ENCODE measurements around the gene TMEM263.

TMEM263 gene

GRCh38 chr12:106974511-106974910, 18.8 kb downstream of the TMEM263 start:
- no peak overlapping the region for H3K27ac ChIP-seq
- no peak overlapping the region for H3K4me3 ChIP-seq (ENCODE audit: low read depth, low read length)
- no peak for DNase-seq
- no peaks in the 10 kb centered on the region for H3K27me3 ChIP-seq (replicated peaks)
- H3K36me3 ChIP-seq (replicated peaks) = peaks cover 32% of the 10 kb centered on the region
- TF ChIP-seq CTCF (IDR thresholded peaks at IDR 0.05; ENCODE audit: low read depth, low read length, missing control alignments) = no peak
- in situ Hi-C loops (cut with HindIII; ENCODE audit: low pct_ligation_motif_present, low sequenced_read_pairs) = no loop called here

GRCh38 chr12:106975098-106975497, 19.4 kb downstream of the TMEM263 start:
- in situ Hi-C loops (cut with HindIII; ENCODE audit: low pct_ligation_motif_present, low sequenced_read_pairs) = no loop called here
- peaks cover 32% of the 10 kb centered on the region for H3K36me3 ChIP-seq (replicated peaks)
- H3K27ac ChIP-seq = no peak overlapping the region
- no peak for TF ChIP-seq CTCF (IDR thresholded peaks at IDR 0.05; ENCODE audit: low read depth, low read length, missing control alignments)
- H3K4me3 ChIP-seq (ENCODE audit: low read depth, low read length) = no peak overlapping the region
- H3K27me3 ChIP-seq (replicated peaks) = no peaks in the 10 kb centered on the region
- no peak for DNase-seq

GRCh38 chr12:106975993-106976658, 20.4 kb downstream of the TMEM263 start:
- in situ Hi-C loops (cut with HindIII; ENCODE audit: low pct_ligation_motif_present, low sequenced_read_pairs) = no loop called here
- Histone ChIP-seq H3K4me3 (ENCODE audit: low read depth, low read length) (no peak overlapping the region), H3K36me3 (replicated peaks) (peaks cover 23% of the 10 kb centered on the region), H3K27me3 (replicated peaks) (no peaks in the 10 kb centered on the region), H3K27ac (no peak overlapping the region)
- no peak for TF ChIP-seq CTCF (IDR thresholded peaks at IDR 0.05; ENCODE audit: low read depth, low read length, missing control alignments)
- peak; percentile 52 for DNase-seq

GRCh38 chr12:106976668-106977067, 21.0 kb downstream of the TMEM263 start:
- TF ChIP-seq CTCF (IDR thresholded peaks at IDR 0.05; ENCODE audit: low read depth, low read length, missing control alignments) = no peak
- DNase-seq = no peak
- no peak overlapping the region for H3K4me3 ChIP-seq (ENCODE audit: low read depth, low read length)
- peaks cover 18% of the 10 kb centered on the region for H3K36me3 ChIP-seq (replicated peaks)
- no peaks in the 10 kb centered on the region for H3K27me3 ChIP-seq (replicated peaks)
- H3K27ac ChIP-seq = no peak overlapping the region
- in situ Hi-C loops (cut with HindIII; ENCODE audit: low pct_ligation_motif_present, low sequenced_read_pairs) = no loop called here

GRCh38 chr12:106978035-106978800, 22.5 kb downstream of the TMEM263 start:
- Histone ChIP-seq H3K36me3 (replicated peaks) (peaks cover 9% of the 10 kb centered on the region), H3K27ac (no peak overlapping the region), H3K4me3 (ENCODE audit: low read depth, low read length) (no peak overlapping the region), H3K27me3 (replicated peaks) (no peaks in the 10 kb centered on the region)
- no peak for DNase-seq
- in situ Hi-C loops (cut with HindIII; ENCODE audit: low pct_ligation_motif_present, low sequenced_read_pairs) = no loop called here
- TF ChIP-seq CTCF (IDR thresholded peaks at IDR 0.05; ENCODE audit: low read depth, low read length, missing control alignments) = no peak

Measured in brain microvascular endothelial cell (primary cell).